ENCODE measurements around the gene KRT84.

DNA sequence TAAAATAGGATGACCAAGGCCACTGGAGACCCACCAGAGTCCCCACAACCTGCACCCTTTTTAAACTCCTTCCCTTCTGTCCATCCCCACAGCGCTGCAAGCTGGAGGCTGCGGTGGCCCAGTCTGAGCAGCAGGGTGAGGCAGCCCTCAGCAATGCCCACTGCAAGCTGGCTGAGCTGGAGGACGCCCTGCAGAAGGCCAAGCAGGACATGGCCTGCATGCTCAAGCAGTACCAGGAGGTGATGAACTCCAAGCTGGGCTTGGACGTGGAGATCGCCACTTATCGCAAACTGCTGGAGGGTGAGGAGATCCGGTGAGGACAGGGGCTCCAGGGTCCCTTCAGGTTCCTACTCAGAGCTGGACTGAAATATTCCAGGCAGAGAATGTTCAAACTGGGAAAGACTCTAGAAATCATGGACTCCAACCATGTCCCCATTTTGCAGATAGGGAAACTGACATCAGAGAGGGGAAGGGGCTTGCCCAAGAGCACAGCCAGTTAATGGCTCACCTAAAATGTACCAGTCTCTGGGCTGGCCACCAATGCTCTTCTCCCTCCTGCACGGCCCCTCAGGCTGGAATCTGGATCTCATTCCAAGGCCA is 35.3 kb downstream of the KRT84 start:
- TF ChIP-seq, protein P1, sequence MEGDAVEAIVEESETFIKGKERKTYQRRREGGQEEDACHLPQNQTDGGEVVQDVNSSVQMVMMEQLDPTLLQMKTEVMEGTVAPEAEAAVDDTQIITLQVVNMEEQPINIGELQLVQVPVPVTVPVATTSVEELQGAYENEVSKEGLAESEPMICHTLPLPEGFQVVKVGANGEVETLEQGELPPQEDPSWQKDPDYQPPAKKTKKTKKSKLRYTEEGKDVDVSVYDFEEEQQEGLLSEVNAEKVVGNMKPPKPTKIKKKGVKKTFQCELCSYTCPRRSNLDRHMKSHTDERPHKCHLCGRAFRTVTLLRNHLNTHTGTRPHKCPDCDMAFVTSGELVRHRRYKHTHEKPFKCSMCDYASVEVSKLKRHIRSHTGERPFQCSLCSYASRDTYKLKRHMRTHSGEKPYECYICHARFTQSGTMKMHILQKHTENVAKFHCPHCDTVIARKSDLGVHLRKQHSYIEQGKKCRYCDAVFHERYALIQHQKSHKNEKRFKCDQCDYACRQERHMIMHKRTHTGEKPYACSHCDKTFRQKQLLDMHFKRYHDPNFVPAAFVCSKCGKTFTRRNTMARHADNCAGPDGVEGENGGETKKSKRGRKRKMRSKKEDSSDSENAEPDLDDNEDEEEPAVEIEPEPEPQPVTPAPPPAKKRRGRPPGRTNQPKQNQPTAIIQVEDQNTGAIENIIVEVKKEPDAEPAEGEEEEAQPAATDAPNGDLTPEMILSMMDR (IDR thresholded peaks at IDR 0.05; ENCODE audit: low read depth, low read length): no peak
- TF ChIP-seq POLR2A (IDR thresholded peaks at IDR 0.05; ENCODE audit: extremely low read depth, insufficient read length): no peak
- TF ChIP-seq, protein P2, sequence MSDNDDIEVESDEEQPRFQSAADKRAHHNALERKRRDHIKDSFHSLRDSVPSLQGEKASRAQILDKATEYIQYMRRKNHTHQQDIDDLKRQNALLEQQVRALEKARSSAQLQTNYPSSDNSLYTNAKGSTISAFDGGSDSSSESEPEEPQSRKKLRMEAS (IDR thresholded peaks at IDR 0.05; ENCODE audit: low read depth, low read length): no peak

All from NB4 (cell line).